Measurements from ENCODE around the gene LSM10. TPM values are rescaled to one million over a fixed set of nuclear protein-coding genes. Genes with fewer than 3 reads are reported as not detected.

Gene LSM10
- total RNA-seq, 1 donor from 2014 or later: 44.4 TPM

DNA sequence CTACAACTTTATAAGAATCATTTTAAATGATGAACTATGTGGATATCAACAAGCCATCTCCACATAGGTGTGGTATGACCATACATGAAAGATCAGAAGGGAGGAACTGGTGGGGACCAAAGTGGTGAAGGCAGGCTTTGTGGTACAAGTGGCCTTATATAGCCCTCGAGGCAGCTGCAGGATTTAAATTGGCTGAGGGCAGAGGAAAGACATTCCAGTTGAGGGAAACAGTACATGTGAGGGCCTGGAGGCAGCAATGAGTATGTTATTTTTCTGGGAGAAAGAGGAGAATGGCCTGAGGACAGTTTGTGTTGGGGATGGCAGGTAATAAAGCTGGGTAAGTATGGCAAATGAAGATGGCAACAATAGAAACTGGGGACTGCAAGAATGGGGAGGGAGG, 35.4 kb upstream of the LSM10 start:
- H3K27ac Mint-ChIP-seq (ENCODE audit: unreplicated experiment): no peak overlapping the region
- no peak for DNase-seq
- H3K9me3 Mint-ChIP-seq (ENCODE audit: unreplicated experiment): no peaks in the 10 kb centered on the region
- H3K4me1 Mint-ChIP-seq (ENCODE audit: low read depth, unreplicated experiment): no peaks in the 10 kb centered on the region
- peaks cover 10% of the 10 kb centered on the region for H3K36me3 Mint-ChIP-seq (ENCODE audit: unreplicated experiment)
- no peak overlapping the region for H3K4me3 Mint-ChIP-seq (ENCODE audit: unreplicated experiment)
- peaks cover 2% of the 10 kb centered on the region for H3K27me3 Mint-ChIP-seq (ENCODE audit: unreplicated experiment)
- TF ChIP-seq, protein P1, sequence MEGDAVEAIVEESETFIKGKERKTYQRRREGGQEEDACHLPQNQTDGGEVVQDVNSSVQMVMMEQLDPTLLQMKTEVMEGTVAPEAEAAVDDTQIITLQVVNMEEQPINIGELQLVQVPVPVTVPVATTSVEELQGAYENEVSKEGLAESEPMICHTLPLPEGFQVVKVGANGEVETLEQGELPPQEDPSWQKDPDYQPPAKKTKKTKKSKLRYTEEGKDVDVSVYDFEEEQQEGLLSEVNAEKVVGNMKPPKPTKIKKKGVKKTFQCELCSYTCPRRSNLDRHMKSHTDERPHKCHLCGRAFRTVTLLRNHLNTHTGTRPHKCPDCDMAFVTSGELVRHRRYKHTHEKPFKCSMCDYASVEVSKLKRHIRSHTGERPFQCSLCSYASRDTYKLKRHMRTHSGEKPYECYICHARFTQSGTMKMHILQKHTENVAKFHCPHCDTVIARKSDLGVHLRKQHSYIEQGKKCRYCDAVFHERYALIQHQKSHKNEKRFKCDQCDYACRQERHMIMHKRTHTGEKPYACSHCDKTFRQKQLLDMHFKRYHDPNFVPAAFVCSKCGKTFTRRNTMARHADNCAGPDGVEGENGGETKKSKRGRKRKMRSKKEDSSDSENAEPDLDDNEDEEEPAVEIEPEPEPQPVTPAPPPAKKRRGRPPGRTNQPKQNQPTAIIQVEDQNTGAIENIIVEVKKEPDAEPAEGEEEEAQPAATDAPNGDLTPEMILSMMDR (IDR thresholded peaks at IDR 0.05; ENCODE audit: partially characterized antibody, unreplicated experiment): no peak

DNA sequence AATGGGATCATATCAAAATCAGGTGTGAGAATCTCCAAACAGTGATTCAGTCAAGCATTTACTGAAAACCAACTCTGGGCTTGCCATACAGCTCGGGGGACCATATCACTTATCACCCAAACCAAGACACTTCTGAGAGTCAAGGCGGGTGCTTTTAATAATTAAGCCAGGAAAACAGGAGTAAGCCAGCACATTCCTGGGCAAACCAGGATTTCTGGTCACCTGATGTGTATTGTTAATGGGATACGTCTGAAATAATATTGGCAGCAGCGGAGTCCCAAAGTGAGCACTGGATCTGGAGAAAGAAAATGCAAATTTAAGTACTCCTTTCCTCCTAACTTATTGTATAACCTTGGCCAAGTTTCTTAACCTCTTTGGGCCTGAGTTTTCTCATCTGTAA, 34.9 kb upstream of the LSM10 start:
- H3K36me3 Mint-ChIP-seq (ENCODE audit: unreplicated experiment): peaks cover 10% of the 10 kb centered on the region
- H3K4me3 Mint-ChIP-seq (ENCODE audit: unreplicated experiment): no peak overlapping the region
- no peak overlapping the region for H3K27ac Mint-ChIP-seq (ENCODE audit: unreplicated experiment)
- DNase-seq: no peak
- TF ChIP-seq, protein P1 (IDR thresholded peaks at IDR 0.05; ENCODE audit: partially characterized antibody, unreplicated experiment): no peak
- H3K9me3 Mint-ChIP-seq (ENCODE audit: unreplicated experiment): no peaks in the 10 kb centered on the region
- no peaks in the 10 kb centered on the region for H3K4me1 Mint-ChIP-seq (ENCODE audit: low read depth, unreplicated experiment)
- H3K27me3 Mint-ChIP-seq (ENCODE audit: unreplicated experiment): peaks cover 2% of the 10 kb centered on the region

DNA sequence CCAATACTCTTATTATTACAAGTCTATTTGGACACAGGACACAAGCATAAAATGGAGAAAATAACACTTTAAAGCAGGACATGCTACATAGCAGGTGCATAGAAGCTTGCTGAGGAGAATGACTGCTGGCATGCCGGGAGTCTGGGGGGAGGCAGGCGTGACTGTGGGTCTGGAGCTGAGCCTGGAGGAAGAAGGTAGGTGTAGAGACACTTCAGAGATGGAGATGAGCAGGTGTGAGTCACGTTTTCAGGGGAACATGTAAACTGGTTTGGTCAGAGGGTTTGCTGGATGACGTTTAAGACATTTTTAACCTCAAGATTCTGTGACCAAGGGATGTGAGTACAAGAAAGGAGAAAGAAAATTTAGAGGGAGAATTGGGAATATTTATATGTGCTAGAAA, 28.1 kb upstream of the LSM10 start:
- H3K27ac Mint-ChIP-seq (ENCODE audit: unreplicated experiment): no peak overlapping the region
- TF ChIP-seq, protein P1 (IDR thresholded peaks at IDR 0.05; ENCODE audit: partially characterized antibody, unreplicated experiment): no peak
- DNase-seq: no peak
- peaks cover 2% of the 10 kb centered on the region for H3K4me1 Mint-ChIP-seq (ENCODE audit: low read depth, unreplicated experiment)
- H3K9me3 Mint-ChIP-seq (ENCODE audit: unreplicated experiment): no peaks in the 10 kb centered on the region
- H3K4me3 Mint-ChIP-seq (ENCODE audit: unreplicated experiment): no peak overlapping the region
- H3K27me3 Mint-ChIP-seq (ENCODE audit: unreplicated experiment): no peaks in the 10 kb centered on the region
- peaks cover 2% of the 10 kb centered on the region for H3K36me3 Mint-ChIP-seq (ENCODE audit: unreplicated experiment)

DNA sequence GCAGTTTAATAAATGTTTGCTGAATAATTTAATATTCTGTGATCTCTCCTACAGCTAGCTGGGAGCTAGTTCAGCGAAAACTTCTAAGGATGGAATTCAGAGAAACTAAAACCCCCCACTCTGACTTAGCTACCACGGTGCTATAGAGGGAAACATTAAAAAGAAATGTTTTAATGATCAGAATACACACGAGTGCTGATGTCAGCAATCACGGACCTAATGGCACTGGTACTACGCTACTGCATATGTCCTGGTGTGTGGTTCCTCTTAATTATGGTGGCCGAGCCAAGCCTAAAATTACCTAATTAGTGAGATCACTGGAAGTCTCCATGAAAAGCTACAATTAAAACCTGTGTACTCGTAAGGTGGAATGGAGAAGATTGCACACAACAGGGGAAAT, 23.9 kb upstream of the LSM10 start:
- Mint-ChIP-seq H3K27ac (ENCODE audit: unreplicated experiment) (no peak overlapping the region), H3K4me1 (ENCODE audit: low read depth, unreplicated experiment) (peaks cover 3% of the 10 kb centered on the region), H3K9me3 (ENCODE audit: unreplicated experiment) (no peaks in the 10 kb centered on the region), H3K36me3 (ENCODE audit: unreplicated experiment) (no peaks in the 10 kb centered on the region), H3K4me3 (ENCODE audit: unreplicated experiment) (no peak overlapping the region), H3K27me3 (ENCODE audit: unreplicated experiment) (no peaks in the 10 kb centered on the region)
- TF ChIP-seq, protein P1 (IDR thresholded peaks at IDR 0.05; ENCODE audit: partially characterized antibody, unreplicated experiment): no peak
- no peak for DNase-seq

DNA sequence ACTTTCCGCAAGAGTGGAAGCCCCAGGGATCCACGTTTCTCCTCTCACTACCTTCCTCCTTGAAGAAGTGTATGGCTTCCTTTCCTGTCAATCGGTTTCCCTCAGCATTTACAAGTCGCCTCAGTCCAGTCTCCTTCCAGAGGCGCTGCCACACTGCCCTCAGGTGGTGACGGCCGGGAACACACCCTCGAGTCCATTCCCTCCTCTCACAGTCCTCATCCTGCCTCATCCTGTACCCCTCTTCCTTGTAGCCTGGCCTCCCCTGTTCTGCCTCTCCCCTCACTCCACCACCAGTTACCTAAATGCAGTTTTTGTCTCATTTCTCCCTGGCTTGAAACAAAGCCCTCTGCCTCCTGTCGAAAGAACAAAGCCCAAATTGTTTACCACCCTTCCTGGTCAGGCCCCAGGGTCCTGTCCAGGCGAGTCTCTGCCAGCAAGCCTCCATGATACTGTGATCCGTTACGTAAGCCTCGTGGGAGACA, 23.2 kb upstream of the LSM10 start:
- Mint-ChIP-seq H3K36me3 (ENCODE audit: unreplicated experiment) (no peaks in the 10 kb centered on the region), H3K27ac (ENCODE audit: unreplicated experiment) (no peak overlapping the region), H3K4me3 (ENCODE audit: unreplicated experiment) (peak overlapping the region; percentile 31), H3K9me3 (ENCODE audit: unreplicated experiment) (no peaks in the 10 kb centered on the region), H3K4me1 (ENCODE audit: low read depth, unreplicated experiment) (peaks cover 3% of the 10 kb centered on the region), H3K27me3 (ENCODE audit: unreplicated experiment) (no peaks in the 10 kb centered on the region)
- TF ChIP-seq, protein P1 (IDR thresholded peaks at IDR 0.05; ENCODE audit: partially characterized antibody, unreplicated experiment): peak; percentile 89
- peak; percentile 94 for DNase-seq
